T-helper 2 cell treated with Interferon-gamma antibody and Interleukin-4, amounts not matched to agents 5 μg/mL and 100 μg/mL, for 36 hours (primary cell): ENCODE measurements around the gene MPHOSPH10.
"Not testable (repeated sequence)": the region's sequence is repeated elsewhere in the genome, so short reads cannot be mapped to it uniquely, and the experiment has no call there.

Source experiments
- DNase-seq: peaks from one replicate; pipeline ENCODE4 v3.0.0; 2021; ENCODE audit warnings: low spot score
- H3K27ac Mint-ChIP-seq: one replicate; pipeline ENCODE4 v1.8.0; 2021; ENCODE audit warnings: mild to moderate bottlenecking, mixed read lengths
- H3K27me3 Mint-ChIP-seq: one replicate; pipeline ENCODE4 v1.8.0; 2021; ENCODE audit warnings: low read depth, mixed read lengths
- H3K36me3 Mint-ChIP-seq: one replicate; pipeline ENCODE4 v1.8.0; 2021; ENCODE audit warnings: low read depth, mixed read lengths
- H3K4me1 Mint-ChIP-seq: one replicate; pipeline ENCODE4 v1.8.0; 2021; ENCODE audit warnings: low read depth, mixed read lengths
- H3K4me3 Mint-ChIP-seq: one replicate; pipeline ENCODE4 v1.8.0; 2022; ENCODE audit warnings: mild to moderate bottlenecking, moderate library complexity, mixed read lengths
- H3K9me3 Mint-ChIP-seq: one replicate; pipeline ENCODE4 v1.8.0; 2021; ENCODE audit warnings: mixed read lengths

MPHOSPH10 gene, protein sequence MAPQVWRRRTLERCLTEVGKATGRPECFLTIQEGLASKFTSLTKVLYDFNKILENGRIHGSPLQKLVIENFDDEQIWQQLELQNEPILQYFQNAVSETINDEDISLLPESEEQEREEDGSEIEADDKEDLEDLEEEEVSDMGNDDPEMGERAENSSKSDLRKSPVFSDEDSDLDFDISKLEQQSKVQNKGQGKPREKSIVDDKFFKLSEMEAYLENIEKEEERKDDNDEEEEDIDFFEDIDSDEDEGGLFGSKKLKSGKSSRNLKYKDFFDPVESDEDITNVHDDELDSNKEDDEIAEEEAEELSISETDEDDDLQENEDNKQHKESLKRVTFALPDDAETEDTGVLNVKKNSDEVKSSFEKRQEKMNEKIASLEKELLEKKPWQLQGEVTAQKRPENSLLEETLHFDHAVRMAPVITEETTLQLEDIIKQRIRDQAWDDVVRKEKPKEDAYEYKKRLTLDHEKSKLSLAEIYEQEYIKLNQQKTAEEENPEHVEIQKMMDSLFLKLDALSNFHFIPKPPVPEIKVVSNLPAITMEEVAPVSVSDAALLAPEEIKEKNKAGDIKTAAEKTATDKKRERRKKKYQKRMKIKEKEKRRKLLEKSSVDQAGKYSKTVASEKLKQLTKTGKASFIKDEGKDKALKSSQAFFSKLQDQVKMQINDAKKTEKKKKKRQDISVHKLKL

GRCh38 chr2:71130152-71130904 lies at the start of gene MPHOSPH10, which contains the start of gene MCEE:
Gene MPHOSPH10 (plus strand): TSS chr2:71130634. CDS start chr2:71130666, 32 bp downstream.
Gene MCEE (minus strand): TSS chr2:71130229. CDS start chr2:71130219, 10 bp downstream.
- no peak within 1 kb of the TSS for H3K27ac Mint-ChIP-seq

GRCh38 chr2:71082402-71083252 lies 47.8 kb upstream of the MPHOSPH10 start:
- peaks cover 15% of the 10 kb centered on the region for H3K36me3 Mint-ChIP-seq
- no peaks in the 10 kb centered on the region for H3K9me3 Mint-ChIP-seq
- peak; percentile 46 for DNase-seq
- H3K4me1 Mint-ChIP-seq: peaks cover 7% of the 10 kb centered on the region
- peaks cover 17% of the 10 kb centered on the region for H3K27me3 Mint-ChIP-seq
- no peak overlapping the region for H3K4me3 Mint-ChIP-seq
- H3K27ac Mint-ChIP-seq: no peak overlapping the region

More at GRCh38 chr2:71130152-71130904, at the start of gene MPHOSPH10, which contains the start of gene MCEE:
- no peak within 1 kb of the TSS for H3K4me3 Mint-ChIP-seq
- peak; percentile 89 for DNase-seq
- peaks cover 6% of the 10 kb centered on the region for H3K4me1 Mint-ChIP-seq
- no peaks in the 10 kb centered on the region for H3K9me3 Mint-ChIP-seq
- peaks cover 13% of the 10 kb centered on the region for H3K36me3 Mint-ChIP-seq
- H3K27me3 Mint-ChIP-seq: no peaks in the 10 kb centered on the region

DNA sequence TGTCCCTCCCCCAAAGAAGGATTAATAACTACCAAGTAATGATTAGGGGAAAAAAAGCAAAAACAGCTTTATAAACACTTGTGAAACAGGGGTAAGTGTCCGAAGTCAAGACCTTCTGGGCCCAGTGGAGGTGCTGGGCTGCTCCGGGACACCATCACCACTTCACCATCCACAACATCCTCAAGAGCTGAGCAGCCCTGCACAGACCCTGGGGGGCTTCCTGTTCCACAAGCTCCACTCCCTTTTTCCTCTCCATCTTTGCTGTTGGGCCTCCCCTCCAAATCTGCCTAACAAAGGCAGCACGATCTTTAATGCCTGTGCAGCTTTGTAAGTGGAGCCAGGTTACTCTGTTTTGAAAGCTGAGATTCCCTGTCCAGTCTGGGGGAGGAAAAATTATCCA lies 47.1 kb upstream of the MPHOSPH10 start:
- Mint-ChIP-seq H3K27me3 (peaks cover 18% of the 10 kb centered on the region), H3K36me3 (peaks cover 11% of the 10 kb centered on the region)
- H3K4me1 Mint-ChIP-seq, H3K9me3 Mint-ChIP-seq, DNase-seq, H3K4me3 Mint-ChIP-seq, H3K27ac Mint-ChIP-seq: not testable (repeated sequence)

GRCh38 chr2:71083752-71084312 lies 46.6 kb upstream of the MPHOSPH10 start:
- H3K36me3 Mint-ChIP-seq, H3K27ac Mint-ChIP-seq, H3K4me3 Mint-ChIP-seq, H3K4me1 Mint-ChIP-seq, H3K9me3 Mint-ChIP-seq, DNase-seq: not testable (repeated sequence)
- H3K27me3 Mint-ChIP-seq: peaks cover 20% of the 10 kb centered on the region

- not testable (repeated sequence) for H3K27ac Mint-ChIP-seq, H3K9me3 Mint-ChIP-seq, H3K36me3 Mint-ChIP-seq, H3K4me1 Mint-ChIP-seq, DNase-seq, H3K4me3 Mint-ChIP-seq
- peaks cover 25% of the 10 kb centered on the region for H3K27me3 Mint-ChIP-seq
These were observed 45.0 kb upstream of the MPHOSPH10 start for GRCh38 chr2:71085325-71086003.

- H3K36me3 Mint-ChIP-seq, H3K27ac Mint-ChIP-seq, H3K4me1 Mint-ChIP-seq, DNase-seq, H3K9me3 Mint-ChIP-seq, H3K4me3 Mint-ChIP-seq: not testable (repeated sequence)
- H3K27me3 Mint-ChIP-seq: peaks cover 23% of the 10 kb centered on the region
These were observed 41.0 kb upstream of the MPHOSPH10 start for GRCh38 chr2:71089475-71089874.

DNA sequence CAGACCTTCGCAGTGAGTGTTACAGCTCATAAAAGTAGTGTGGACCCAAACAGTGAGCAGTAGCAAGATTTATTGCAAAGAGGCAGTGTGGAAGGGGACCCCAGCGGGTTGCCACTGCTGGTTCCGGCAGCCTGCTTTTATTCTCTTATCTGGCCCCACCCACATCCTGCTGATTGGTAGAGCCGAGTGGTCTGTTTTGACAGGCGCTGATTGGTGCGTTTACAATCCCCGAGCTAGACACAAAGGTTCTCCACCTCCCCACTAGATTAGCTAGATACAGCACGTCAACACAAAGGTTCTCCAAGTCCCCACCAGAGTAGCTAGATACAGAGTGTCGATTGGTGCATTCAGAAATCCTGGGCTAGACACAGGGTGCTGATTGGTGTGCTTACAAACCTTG lies 38.6 kb upstream of the MPHOSPH10 start:
- not testable (repeated sequence) for H3K4me1 Mint-ChIP-seq, H3K36me3 Mint-ChIP-seq, H3K9me3 Mint-ChIP-seq, H3K4me3 Mint-ChIP-seq, DNase-seq, H3K27ac Mint-ChIP-seq
- peaks cover 13% of the 10 kb centered on the region for H3K27me3 Mint-ChIP-seq

GRCh38 chr2:71092491-71093260 lies 37.8 kb upstream of the MPHOSPH10 start:
- H3K4me3 Mint-ChIP-seq, H3K9me3 Mint-ChIP-seq, H3K4me1 Mint-ChIP-seq, DNase-seq, H3K27ac Mint-ChIP-seq, H3K36me3 Mint-ChIP-seq: not testable (repeated sequence)
- H3K27me3 Mint-ChIP-seq: peaks cover 11% of the 10 kb centered on the region

GRCh38 chr2:71100195-71100964 lies 30.1 kb upstream of the MPHOSPH10 start:
- Mint-ChIP-seq H3K27ac (no peak overlapping the region), H3K36me3 (no peaks in the 10 kb centered on the region), H3K4me3 (no peak overlapping the region), H3K9me3 (no peaks in the 10 kb centered on the region), H3K4me1 (no peaks in the 10 kb centered on the region), H3K27me3 (peaks cover 10% of the 10 kb centered on the region)
- peak; percentile 30 for DNase-seq

- Mint-ChIP-seq H3K36me3 (no peaks in the 10 kb centered on the region), H3K9me3 (no peaks in the 10 kb centered on the region), H3K4me1 (no peaks in the 10 kb centered on the region), H3K27me3 (peaks cover 10% of the 10 kb centered on the region), H3K4me3 (no peak overlapping the region), H3K27ac (no peak overlapping the region)
- no peak for DNase-seq
These were observed 28.8 kb upstream of the MPHOSPH10 start for GRCh38 chr2:71101656-71102055.

DNA sequence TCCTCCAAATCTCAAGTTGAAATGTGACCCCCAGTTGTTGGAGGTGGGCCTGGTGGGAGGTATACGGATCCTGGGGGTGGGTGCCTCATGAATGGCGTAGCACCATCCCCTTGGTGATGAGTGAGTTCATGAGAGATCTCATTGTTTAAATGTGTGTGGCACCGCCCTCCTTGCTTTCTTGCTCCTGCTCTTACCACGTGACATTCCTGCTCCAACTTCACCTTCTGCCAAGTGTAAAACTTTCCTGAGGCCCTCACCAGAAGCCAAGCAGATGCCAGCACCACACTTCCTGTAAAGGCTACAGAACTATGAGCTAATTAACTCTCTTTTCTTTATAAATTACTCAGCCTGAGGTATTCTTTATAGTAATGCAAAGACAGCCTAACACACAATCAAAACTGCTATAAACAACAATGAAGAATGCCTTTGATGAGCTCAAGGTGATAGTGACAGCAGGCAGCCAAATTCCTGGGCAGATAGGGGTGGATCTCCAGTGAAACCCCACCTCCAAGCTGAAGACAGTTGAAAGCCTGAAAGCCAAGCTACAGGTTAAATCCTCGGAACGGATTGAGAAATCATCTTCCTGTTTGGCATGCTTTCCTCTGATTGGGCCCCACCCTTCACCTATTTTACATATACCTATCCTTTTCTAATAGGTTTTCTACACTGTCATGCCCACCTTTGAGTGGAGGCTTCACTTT lies 27.3 kb upstream of the MPHOSPH10 start:
- no peak overlapping the region for H3K27ac Mint-ChIP-seq
- peaks cover 7% of the 10 kb centered on the region for H3K27me3 Mint-ChIP-seq
- no peak overlapping the region for H3K4me3 Mint-ChIP-seq

More for the DNA sequence above, 27.3 kb upstream of the MPHOSPH10 start:
- DNase-seq: no peak
- no peaks in the 10 kb centered on the region for H3K9me3 Mint-ChIP-seq
- H3K36me3 Mint-ChIP-seq: no peaks in the 10 kb centered on the region
- H3K4me1 Mint-ChIP-seq: no peaks in the 10 kb centered on the region
